ENCODE results near the gene RGS7.

Gene RGS7

DNA sequence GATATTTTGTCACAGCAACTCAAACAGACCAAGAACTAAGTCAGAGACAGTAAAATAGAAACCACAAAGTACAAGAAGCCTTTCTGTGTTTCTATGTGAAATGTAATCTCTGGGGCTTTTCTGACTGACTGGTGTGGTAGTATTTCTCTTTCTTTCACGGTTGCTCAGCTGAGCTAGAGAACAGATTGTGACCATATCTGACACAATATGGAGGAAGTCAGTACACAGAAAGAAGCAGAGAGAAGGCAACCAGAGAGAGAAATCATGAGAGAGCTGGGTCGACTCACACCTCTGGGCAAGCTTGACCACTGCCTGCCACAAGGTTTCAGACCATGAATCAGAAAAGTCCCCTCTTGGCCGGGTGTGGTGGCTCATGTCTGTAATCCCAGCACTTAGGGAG is 536.2 kb downstream of the RGS7 start:
- TF ChIP-seq, protein P1, sequence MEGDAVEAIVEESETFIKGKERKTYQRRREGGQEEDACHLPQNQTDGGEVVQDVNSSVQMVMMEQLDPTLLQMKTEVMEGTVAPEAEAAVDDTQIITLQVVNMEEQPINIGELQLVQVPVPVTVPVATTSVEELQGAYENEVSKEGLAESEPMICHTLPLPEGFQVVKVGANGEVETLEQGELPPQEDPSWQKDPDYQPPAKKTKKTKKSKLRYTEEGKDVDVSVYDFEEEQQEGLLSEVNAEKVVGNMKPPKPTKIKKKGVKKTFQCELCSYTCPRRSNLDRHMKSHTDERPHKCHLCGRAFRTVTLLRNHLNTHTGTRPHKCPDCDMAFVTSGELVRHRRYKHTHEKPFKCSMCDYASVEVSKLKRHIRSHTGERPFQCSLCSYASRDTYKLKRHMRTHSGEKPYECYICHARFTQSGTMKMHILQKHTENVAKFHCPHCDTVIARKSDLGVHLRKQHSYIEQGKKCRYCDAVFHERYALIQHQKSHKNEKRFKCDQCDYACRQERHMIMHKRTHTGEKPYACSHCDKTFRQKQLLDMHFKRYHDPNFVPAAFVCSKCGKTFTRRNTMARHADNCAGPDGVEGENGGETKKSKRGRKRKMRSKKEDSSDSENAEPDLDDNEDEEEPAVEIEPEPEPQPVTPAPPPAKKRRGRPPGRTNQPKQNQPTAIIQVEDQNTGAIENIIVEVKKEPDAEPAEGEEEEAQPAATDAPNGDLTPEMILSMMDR (IDR thresholded peaks at IDR 0.05), result no peak

DNA sequence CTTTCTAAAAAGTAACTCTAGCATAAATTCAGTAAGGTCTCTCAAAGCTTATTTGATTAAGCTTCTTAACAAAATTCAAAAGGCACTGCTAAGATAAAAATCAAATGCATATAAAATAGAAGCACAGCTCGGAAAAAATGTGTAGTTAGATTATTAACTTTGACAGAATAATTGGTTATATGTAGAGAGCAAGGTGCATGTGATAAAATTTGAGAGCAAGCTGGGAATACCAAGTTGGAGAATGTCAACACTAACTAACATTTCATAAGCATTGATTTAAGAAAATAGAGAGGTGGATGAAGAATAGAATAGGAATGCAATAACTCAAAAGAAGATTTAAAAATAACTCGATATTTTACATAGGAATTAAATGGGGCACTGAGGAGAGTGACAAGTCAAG is 540.5 kb downstream of the RGS7 start:
- TF ChIP-seq, protein P1 (IDR thresholded peaks at IDR 0.05), result no peak

DNA sequence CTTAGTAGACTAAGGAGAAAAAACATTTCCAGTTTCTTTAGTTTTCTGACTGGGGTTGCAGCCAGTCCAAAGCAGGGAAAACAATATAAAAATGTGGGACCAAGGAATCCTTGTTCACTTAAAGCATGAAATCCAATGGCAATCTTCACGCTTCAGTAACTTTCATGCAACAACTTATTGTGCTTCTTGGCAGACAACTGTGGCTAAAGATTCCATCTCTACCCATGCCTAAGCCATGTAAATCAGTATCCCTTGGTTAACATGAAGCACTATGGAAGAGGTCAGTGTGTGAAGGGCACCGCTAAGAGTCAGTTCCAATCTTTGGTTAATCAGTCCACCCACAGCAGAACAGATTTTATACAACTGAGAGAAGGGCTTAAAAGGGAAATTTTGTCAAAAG is 543.3 kb downstream of the RGS7 start:
- TF ChIP-seq, protein P1 (IDR thresholded peaks at IDR 0.05), result no peak

DNA sequence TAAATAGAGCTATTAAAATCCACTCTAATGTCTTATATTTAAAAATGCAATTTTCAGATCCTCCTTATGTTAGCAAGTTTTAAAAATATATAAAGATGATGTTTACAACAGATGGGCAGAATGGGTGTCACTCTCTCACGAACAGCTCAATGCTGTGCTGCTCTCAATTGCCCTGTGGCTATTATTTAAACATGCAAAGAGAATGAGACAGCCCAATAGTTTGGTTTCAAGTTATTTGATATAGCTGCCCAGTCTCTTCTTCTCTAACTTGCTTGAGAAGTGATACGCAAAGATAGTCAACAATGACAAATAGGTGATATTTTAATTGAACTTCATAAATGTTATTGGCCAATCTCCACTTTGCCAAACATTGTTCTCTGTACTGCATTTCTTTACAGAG is 545.7 kb downstream of the RGS7 start:
- TF ChIP-seq, protein P1 (IDR thresholded peaks at IDR 0.05), result no peak

DNA sequence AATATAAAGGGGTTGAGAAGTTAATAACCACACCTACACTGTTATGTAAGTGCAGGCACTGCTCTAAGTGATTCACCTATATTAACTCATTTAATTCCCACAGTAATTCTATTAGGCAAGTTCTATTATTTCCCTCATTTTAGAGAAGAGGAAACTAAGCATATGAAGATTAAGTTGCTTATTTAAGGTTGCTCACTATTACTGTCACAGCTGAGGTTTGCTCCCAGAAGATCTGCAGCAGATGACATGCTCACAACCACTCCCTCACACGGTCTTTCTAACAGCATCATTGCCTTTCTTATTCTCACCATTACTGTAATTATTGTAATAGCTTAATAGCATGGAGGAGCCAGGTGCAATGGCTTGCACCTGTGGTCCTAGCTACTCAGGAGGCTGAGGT is 548.6 kb downstream of the RGS7 start:
- TF ChIP-seq, protein P1 (IDR thresholded peaks at IDR 0.05), result no peak

DNA sequence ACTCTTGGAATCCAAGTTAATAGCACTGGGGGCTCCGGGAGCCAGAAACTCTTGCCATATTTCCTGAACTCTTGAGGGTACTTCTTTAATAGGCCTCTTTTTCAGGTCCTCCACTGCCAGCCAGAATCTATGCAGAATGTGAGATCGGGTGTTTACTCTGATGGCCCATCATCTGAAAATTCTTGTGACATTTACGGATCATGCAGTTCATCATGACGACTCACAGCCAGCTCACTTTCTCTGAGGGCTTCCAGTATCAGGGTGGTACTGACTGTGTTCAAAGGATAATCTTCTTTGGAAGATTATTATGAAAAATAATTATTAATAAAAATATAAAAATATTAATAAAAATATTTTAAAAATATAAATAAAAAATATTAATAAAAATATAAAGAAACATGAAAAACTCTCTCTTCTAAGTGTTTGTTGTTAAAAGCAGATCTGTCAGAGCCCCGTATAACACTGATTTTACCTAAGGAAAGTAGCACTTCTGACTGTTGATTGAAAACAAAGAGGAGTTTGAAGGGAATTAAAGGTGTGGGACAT is 550.7 kb downstream of the RGS7 start:
- TF ChIP-seq, protein P1 (IDR thresholded peaks at IDR 0.05), result no peak

DNA sequence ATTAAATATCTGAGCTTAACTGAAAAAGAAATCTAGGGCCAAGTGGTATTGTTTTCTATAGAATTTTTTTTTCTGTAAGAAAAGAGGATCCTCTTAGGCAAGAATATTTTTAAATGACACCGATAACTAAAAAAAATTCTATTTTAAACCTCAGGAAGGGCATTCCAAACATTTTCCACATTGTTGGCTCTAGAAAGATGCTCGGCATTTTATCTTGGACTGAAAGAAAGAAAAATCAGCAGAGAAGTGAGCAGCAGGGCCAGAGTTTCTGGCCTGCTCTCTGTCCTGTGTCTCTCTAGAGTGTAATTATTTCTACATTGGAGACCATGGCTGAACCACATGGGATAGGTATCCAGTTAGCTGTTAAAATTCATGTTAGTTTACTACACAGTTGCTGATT is 552.5 kb downstream of the RGS7 start:
- TF ChIP-seq, protein P1 (IDR thresholded peaks at IDR 0.05), result no peak

DNA sequence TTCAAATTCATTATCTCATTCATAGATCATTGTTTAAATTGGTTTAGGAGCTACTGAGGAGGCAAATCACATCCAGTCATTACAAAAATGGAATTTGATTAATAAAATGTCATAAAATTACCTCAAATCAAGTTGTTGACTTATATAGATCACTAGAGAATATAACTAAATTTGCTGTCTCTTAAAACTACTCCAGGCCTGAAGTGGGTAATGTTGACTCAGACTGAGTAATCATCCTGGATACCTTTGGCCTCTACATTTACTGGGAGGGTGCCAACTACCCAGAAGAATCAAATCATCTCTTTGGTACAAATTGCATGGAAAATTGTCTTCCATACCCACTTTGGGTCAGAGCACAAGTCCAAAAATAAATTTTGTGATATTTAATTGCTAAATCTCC is 553.9 kb downstream of the RGS7 start:
- TF ChIP-seq, protein P1 (IDR thresholded peaks at IDR 0.05), result no peak
